HEK293T (cell line): ENCODE measurements around the gene CDH2.

Experiments
- ARNT ChIP-seq: fragments of 450-650 bp; IDR thresholded peaks from 2 replicates; pipeline ENCODE4 v1.6.1; 2017; ENCODE audit warnings: mild to moderate bottlenecking
- BHLHE40 ChIP-seq: fragments of 450-650 bp; IDR thresholded peaks from 2 replicates; pipeline ENCODE4 v1.6.1; 2016; ENCODE audit warnings: mild to moderate bottlenecking, moderate library complexity, borderline replicate concordance
- FOXA1 ChIP-seq: fragments of 450-650 bp; IDR thresholded peaks from 2 replicates; pipeline ENCODE4 v1.6.1; 2016; ENCODE audit warnings: mild to moderate bottlenecking
- FOXK2 ChIP-seq: fragments of 450-650 bp; IDR thresholded peaks from 2 replicates; pipeline ENCODE4 v1.6.1; 2016; ENCODE audit warnings: mild to moderate bottlenecking
- HDGF ChIP-seq: fragments of 450-650 bp; IDR thresholded peaks from 2 replicates; pipeline ENCODE4 v1.6.1; 2017; ENCODE audit warnings: antibody characterized with exemption, borderline replicate concordance
- NFRKB ChIP-seq: fragments of 450-650 bp; IDR thresholded peaks from 2 replicates; pipeline ENCODE4 v1.6.1; 2016; ENCODE audit warnings: mild to moderate bottlenecking, moderate library complexity
- SP1 ChIP-seq: fragments of 450-650 bp; IDR thresholded peaks from 2 replicates; pipeline ENCODE4 v1.6.1; 2017
- TARDBP ChIP-seq: fragments of 450-650 bp; IDR thresholded peaks from 2 replicates; pipeline ENCODE4 v1.6.1; 2016
- ZNF384 ChIP-seq: fragments of 450-650 bp; IDR thresholded peaks from 2 replicates; pipeline ENCODE4 v1.6.1; 2016

GRCh38 chr18:28120828-28121515, 56.0 kb downstream of the CDH2 start:
- TF ChIP-seq BHLHE40 (no peak), NFRKB (no peak), FOXK2 (no peak), HDGF (no peak), ARNT (no peak), SP1 (no peak), ZNF384 (no peak), TARDBP (no peak), FOXA1 (no peak)
